GM12878 (cell line): ENCODE data around the gene SMIM12. TPM values are rescaled to one million over a fixed set of nuclear protein-coding genes. Genes with fewer than 3 reads are reported as not detected.

Source experiments
- ATF7 ChIP-seq: fragments of 450-650 bp; IDR thresholded peaks from 2 replicates; pipeline ENCODE4 v1.6.1; 2016; ENCODE audit warnings: low read depth, mild to moderate bottlenecking
- KDM1A ChIP-seq: fragments of 200-600 bp; sonication (generic); IDR thresholded peaks from 2 replicates; pipeline ENCODE4 v1.6.1; 2016; ENCODE audit warnings: borderline replicate concordance
- MEF2B ChIP-seq: fragments of 450-650 bp; IDR thresholded peaks from 2 replicates; pipeline ENCODE4 v1.6.1; 2018; ENCODE audit warnings: mild to moderate bottlenecking, moderate library complexity; ENCODE audit not compliant: partially characterized antibody, poor library complexity, severe bottlenecking
- MYB ChIP-seq: fragments of 150-350 bp; IDR thresholded peaks from 2 replicates; pipeline ENCODE4 v1.6.1; 2014; ENCODE audit warnings: mild to moderate bottlenecking, low read depth, low read length, borderline replicate concordance
- NBN ChIP-seq: fragments of 450-650 bp; IDR thresholded peaks from 2 replicates; pipeline ENCODE4 v1.6.1; 2016
- NR2F1 ChIP-seq: fragments of 450-650 bp; conservative IDR thresholded peaks from 2 replicates; pipeline ENCODE4 v1.6.1; 2017; ENCODE audit warnings: mild to moderate bottlenecking
- RELA ChIP-seq: fragments of 450-650 bp; IDR thresholded peaks from 2 replicates; pipeline ENCODE4 v1.8.0; 2014; ENCODE audit warnings: borderline replicate concordance; ENCODE audit not compliant: partially characterized antibody
- SMAD1 ChIP-seq: fragments of 450-650 bp; IDR thresholded peaks from 2 replicates; pipeline ENCODE4 v1.6.1; 2018; ENCODE audit warnings: mild to moderate bottlenecking, low read depth; ENCODE audit not compliant: partially characterized antibody
- SPI1 ChIP-seq: IDR thresholded peaks from 2 replicates; pipeline ENCODE4 v1.6.1; 2011; ENCODE audit warnings: low read depth, mild to moderate bottlenecking, low read length, moderate library complexity, borderline replicate concordance; ENCODE audit not compliant: insufficient read depth
- TCF3 ChIP-seq: IDR thresholded peaks from 2 replicates; pipeline ENCODE4 v1.6.1; 2012; ENCODE audit warnings: low read depth, mild to moderate bottlenecking, low read length, borderline replicate concordance; ENCODE audit not compliant: insufficient read depth
- ZNF622 ChIP-seq: fragments of 450-650 bp; IDR thresholded peaks from 2 replicates; pipeline ENCODE4 v1.6.1; 2017; ENCODE audit warnings: mild to moderate bottlenecking, inconsistent platforms
- ZSCAN29 ChIP-seq: fragments of 450-650 bp; IDR thresholded peaks from 2 replicates; pipeline ENCODE4 v1.6.1; 2017; ENCODE audit warnings: mild to moderate bottlenecking, moderate library complexity
- polyA plus RNA-seq, 11 experiments: library from polyadenylated mRNA; depleted of rRNA in 4 of 11; unstranded in 6 of 11; stranded (reverse) in 5 of 11; fragments of >200 nt; fragmentation: Nextera tagmentation in 4 of 11; fragmentation: Illumina TruSeq in 1 of 11; extraction: Ambion mirVana in 4 of 11; extraction: Trizol in 1 of 11; gene quantifications; 1 replicate in 1 of 11; 2 replicates in 10 of 11; pipeline versions ENCODE4 v1.2.1 to v1.2.3, GENCODE V29; 2011 to 2016; ENCODE audit warnings: inconsistent platforms in 2 of 11, missing spikeins in 2 of 11, low read depth in 1 of 11
- total RNA-seq, 4 experiments: library from RNA; depleted of rRNA in 3 of 4; stranded (reverse); fragments of >200 nt in 3 of 4; fragmentation: Illumina TruSeq in 1 of 4; extraction: Trizol in 1 of 4; gene quantifications; 2 replicates each; pipeline versions ENCODE4 v1.2.1 to v1.2.3, GENCODE V29; 2013 to 2021
- TF ChIP-seq, protein P1 (sequence below): IDR thresholded peaks from 2 replicates; pipeline ENCODE4 v1.6.1; 2012; ENCODE audit warnings: improper control_type of control experiment, low read depth, low read length; ENCODE audit not compliant: insufficient replicate concordance
- TF ChIP-seq, protein P2 (sequence below): IDR thresholded peaks from 2 replicates; pipeline ENCODE4 v1.6.1; 2011; ENCODE audit warnings: borderline replicate concordance, low read depth, mild to moderate bottlenecking, moderate library complexity, mixed read lengths, low read length; ENCODE audit not compliant: insufficient read depth; ENCODE audit errors: extremely low read length
- TF ChIP-seq, protein P3 (sequence below): IDR thresholded peaks from 2 replicates; pipeline ENCODE4 v1.6.1; 2011; ENCODE audit warnings: low read depth, low read length, improper control_type of control experiment, borderline replicate concordance
- TF ChIP-seq, protein P4 (sequence below): IDR thresholded peaks from 2 replicates; pipeline ENCODE4 v1.6.1; 2011; ENCODE audit warnings: mild to moderate bottlenecking, low read depth, low read length, moderate library complexity; ENCODE audit not compliant: insufficient replicate concordance
- TF ChIP-seq, protein P5 (sequence below): fragments of 450-650 bp; IDR thresholded peaks from 2 replicates; pipeline ENCODE4 v1.6.1; 2017; ENCODE audit warnings: low read depth, mild to moderate bottlenecking, moderate library complexity

The SMIM12 gene
- total and polyA plus RNA-seq, 10 of the 15 experiments (the other 5 are each of a cell fraction or from before 2014, with no cell fraction given) = 26.1 to 81.5 (median 44.1) TPM

DNA sequence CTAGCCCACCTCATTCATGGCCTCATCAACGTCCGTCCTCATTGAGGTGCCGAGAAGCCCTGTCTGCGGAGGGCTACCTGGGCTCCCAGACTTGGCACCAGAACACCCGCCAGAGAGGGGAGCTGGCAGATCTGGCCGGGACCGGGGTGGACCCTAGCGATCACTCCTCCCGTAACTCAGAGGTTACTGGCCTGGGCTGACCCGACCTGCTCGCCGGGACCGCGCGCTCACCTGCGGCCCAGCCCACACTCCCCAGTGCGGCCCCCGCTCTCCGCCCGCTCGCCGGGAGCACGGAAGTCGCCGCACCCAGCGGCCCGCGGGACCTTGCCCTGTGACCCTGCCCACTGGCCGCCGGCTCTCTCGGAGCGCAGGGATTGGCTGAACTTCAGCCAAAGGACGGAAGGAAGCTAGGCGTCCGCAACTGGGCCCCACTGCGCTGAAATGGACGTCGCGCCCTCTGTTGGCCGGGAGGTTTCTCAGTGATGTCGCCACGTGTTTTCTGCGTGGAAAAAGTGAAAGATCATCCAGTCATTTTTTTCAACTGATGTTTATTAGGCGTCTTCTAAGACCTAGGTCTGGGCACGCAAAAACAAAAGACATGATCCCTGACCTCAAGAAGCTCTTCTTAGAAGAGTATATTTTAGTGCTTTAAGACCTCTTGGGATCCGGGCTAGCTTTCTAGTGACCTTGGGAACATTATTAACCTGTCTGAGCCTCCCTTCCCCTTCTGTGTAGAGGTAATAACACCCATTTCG is at the start of gene SMIM12 (continued):
- TF ChIP-seq NR2F1 = peak; percentile 98
- TF ChIP-seq ATF7 = peak; percentile 60
- TF ChIP-seq, protein P1, sequence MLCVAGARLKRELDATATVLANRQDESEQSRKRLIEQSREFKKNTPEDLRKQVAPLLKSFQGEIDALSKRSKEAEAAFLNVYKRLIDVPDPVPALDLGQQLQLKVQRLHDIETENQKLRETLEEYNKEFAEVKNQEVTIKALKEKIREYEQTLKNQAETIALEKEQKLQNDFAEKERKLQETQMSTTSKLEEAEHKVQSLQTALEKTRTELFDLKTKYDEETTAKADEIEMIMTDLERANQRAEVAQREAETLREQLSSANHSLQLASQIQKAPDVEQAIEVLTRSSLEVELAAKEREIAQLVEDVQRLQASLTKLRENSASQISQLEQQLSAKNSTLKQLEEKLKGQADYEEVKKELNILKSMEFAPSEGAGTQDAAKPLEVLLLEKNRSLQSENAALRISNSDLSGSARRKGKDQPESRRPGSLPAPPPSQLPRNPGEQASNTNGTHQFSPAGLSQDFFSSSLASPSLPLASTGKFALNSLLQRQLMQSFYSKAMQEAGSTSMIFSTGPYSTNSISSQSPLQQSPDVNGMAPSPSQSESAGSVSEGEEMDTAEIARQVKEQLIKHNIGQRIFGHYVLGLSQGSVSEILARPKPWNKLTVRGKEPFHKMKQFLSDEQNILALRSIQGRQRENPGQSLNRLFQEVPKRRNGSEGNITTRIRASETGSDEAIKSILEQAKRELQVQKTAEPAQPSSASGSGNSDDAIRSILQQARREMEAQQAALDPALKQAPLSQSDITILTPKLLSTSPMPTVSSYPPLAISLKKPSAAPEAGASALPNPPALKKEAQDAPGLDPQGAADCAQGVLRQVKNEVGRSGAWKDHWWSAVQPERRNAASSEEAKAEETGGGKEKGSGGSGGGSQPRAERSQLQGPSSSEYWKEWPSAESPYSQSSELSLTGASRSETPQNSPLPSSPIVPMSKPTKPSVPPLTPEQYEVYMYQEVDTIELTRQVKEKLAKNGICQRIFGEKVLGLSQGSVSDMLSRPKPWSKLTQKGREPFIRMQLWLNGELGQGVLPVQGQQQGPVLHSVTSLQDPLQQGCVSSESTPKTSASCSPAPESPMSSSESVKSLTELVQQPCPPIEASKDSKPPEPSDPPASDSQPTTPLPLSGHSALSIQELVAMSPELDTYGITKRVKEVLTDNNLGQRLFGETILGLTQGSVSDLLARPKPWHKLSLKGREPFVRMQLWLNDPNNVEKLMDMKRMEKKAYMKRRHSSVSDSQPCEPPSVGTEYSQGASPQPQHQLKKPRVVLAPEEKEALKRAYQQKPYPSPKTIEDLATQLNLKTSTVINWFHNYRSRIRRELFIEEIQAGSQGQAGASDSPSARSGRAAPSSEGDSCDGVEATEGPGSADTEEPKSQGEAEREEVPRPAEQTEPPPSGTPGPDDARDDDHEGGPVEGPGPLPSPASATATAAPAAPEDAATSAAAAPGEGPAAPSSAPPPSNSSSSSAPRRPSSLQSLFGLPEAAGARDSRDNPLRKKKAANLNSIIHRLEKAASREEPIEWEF = no peak
- TF ChIP-seq, protein P2, sequence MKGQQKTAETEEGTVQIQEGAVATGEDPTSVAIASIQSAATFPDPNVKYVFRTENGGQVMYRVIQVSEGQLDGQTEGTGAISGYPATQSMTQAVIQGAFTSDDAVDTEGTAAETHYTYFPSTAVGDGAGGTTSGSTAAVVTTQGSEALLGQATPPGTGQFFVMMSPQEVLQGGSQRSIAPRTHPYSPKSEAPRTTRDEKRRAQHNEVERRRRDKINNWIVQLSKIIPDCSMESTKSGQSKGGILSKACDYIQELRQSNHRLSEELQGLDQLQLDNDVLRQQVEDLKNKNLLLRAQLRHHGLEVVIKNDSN = peak; percentile 29
- TF ChIP-seq ZNF622 = no peak
- no peak for TF ChIP-seq SMAD1
- TF ChIP-seq, protein P3, sequence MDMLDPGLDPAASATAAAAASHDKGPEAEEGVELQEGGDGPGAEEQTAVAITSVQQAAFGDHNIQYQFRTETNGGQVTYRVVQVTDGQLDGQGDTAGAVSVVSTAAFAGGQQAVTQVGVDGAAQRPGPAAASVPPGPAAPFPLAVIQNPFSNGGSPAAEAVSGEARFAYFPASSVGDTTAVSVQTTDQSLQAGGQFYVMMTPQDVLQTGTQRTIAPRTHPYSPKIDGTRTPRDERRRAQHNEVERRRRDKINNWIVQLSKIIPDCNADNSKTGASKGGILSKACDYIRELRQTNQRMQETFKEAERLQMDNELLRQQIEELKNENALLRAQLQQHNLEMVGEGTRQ = no peak; the same call in none of the 2 replicates
- TF ChIP-seq SPI1 = 0 out of 2 replicates have a peak, but pooled peaks have one; percentile 28
- TF ChIP-seq KDM1A = no peak
- TF ChIP-seq, protein P4, sequence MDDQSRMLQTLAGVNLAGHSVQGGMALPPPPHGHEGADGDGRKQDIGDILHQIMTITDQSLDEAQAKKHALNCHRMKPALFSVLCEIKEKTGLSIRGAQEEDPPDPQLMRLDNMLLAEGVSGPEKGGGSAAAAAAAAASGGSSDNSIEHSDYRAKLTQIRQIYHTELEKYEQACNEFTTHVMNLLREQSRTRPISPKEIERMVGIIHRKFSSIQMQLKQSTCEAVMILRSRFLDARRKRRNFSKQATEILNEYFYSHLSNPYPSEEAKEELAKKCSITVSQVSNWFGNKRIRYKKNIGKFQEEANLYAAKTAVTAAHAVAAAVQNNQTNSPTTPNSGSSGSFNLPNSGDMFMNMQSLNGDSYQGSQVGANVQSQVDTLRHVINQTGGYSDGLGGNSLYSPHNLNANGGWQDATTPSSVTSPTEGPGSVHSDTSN = no peak
- TF ChIP-seq ZSCAN29 = no peak
- no peak for TF ChIP-seq MYB
- TF ChIP-seq TCF3 = 0 out of 2 replicates have a peak, but pooled peaks have one; percentile 22
- 0 out of 2 replicates have a peak, but pooled peaks have one; percentile 40 for TF ChIP-seq NBN
- TF ChIP-seq MEF2B = no peak
- no peak for TF ChIP-seq RELA
- TF ChIP-seq, protein P5, sequence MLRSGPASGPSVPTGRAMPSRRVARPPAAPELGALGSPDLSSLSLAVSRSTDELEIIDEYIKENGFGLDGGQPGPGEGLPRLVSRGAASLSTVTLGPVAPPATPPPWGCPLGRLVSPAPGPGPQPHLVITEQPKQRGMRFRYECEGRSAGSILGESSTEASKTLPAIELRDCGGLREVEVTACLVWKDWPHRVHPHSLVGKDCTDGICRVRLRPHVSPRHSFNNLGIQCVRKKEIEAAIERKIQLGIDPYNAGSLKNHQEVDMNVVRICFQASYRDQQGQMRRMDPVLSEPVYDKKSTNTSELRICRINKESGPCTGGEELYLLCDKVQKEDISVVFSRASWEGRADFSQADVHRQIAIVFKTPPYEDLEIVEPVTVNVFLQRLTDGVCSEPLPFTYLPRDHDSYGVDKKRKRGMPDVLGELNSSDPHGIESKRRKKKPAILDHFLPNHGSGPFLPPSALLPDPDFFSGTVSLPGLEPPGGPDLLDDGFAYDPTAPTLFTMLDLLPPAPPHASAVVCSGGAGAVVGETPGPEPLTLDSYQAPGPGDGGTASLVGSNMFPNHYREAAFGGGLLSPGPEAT = peak; percentile 72; the same call in 1 of the 2 replicates
